Measurements from ENCODE around the gene TGFB1. TPM values are rescaled to one million over a fixed set of nuclear protein-coding genes. Genes with fewer than 3 reads are reported as not detected.
"Not testable (repeated sequence)": the region's sequence is repeated elsewhere in the genome, so short reads cannot be mapped to it uniquely, and the experiment has no call there.

Gene TGFB1
- total and polyA plus RNA-seq, 5 experiments from 2014 or later, result 30.5 to 85.6 (median 45.4) TPM

- peaks cover 0 to 4% (median under 1%) of the 10 kb centered on the region in 4 donors for H3K4me1 Mint-ChIP-seq
- peaks cover 4 to 60% (median 7%) of the 10 kb centered on the region in 3 donors for H3K36me3 Mint-ChIP-seq
- POLR2A ChIA-PET, result interaction anchor here (1.1 kb wide), 1 partner anchor 10 kb away, joined by 3 read pairs; no protein-coding TSS in a partner anchor
- ATAC-seq (no peak), DNase-seq (no peak)
- H3K9me3 Mint-ChIP-seq, result no peaks in the 10 kb centered on the region
- H3K27me3 Mint-ChIP-seq, result no peaks in the 10 kb centered on the region
- no peak overlapping the region for H3K4me3 Mint-ChIP-seq
- H3K27ac Mint-ChIP-seq, result peak overlapping the region in 2 of 10 donors; percentile 44 to 47
Observed at GRCh38 chr19:41386442-41386841, 32.7 kb upstream of the TGFB1 start.

GRCh38 chr19:41384351-41384750 is 30.6 kb upstream of the TGFB1 start:
- H3K4me3 Mint-ChIP-seq, result no peak overlapping the region
- no peaks in the 10 kb centered on the region for H3K9me3 Mint-ChIP-seq
- H3K4me1 Mint-ChIP-seq, result peaks cover 0 to 4% (median under 1%) of the 10 kb centered on the region in 4 donors
- H3K27ac Mint-ChIP-seq, result no peak overlapping the region
- ATAC-seq (no peak), DNase-seq (no peak)
- H3K36me3 Mint-ChIP-seq, result peaks cover 0 to 41% (median 4%) of the 10 kb centered on the region in 3 donors
- POLR2A ChIA-PET, result no interaction called here
- H3K27me3 Mint-ChIP-seq, result no peaks in the 10 kb centered on the region

GRCh38 chr19:41381536-41381935 is 27.8 kb upstream of the TGFB1 start:
- ATAC-seq, DNase-seq, POLR2A ChIA-PET, H3K27ac Mint-ChIP-seq, H3K27me3 Mint-ChIP-seq, H3K9me3 Mint-ChIP-seq, H3K4me3 Mint-ChIP-seq: not testable (repeated sequence)
- Mint-ChIP-seq H3K36me3 (peaks cover 0 to 20% (median 4%) of the 10 kb centered on the region in 3 donors), H3K4me1 (peaks cover 11 to 20% (median 19%) of the 10 kb centered on the region in 4 donors)

- Mint-ChIP-seq H3K4me3 (peak overlapping the region in 9 of 10 donors; percentile 3 to 90 (median 15)), H3K9me3 (no peaks in the 10 kb centered on the region), H3K27ac (peak overlapping the region in 9 of 10 donors; percentile 9 to 86 (median 78)), H3K4me1 (peaks cover 16 to 28% (median 25%) of the 10 kb centered on the region in 4 donors), H3K36me3 (peaks cover 0 to 5% (median 0%) of the 10 kb centered on the region in 3 donors), H3K27me3 (no peaks in the 10 kb centered on the region)
- peak in 8 of 10 donors; percentile 32 to 71 (median 53) for DNase-seq
- ATAC-seq, result peak; percentile 85 to 93
- POLR2A ChIA-PET, result interaction anchor here (0.7 to 3.6 kb wide), 7 partner anchors 10 to 568 kb away, joined by 3 to 11 read pairs (median 4); no protein-coding TSS in a partner anchor
Observed at GRCh38 chr19:41377977-41378709, 24.4 kb upstream of the TGFB1 start.

- peak overlapping the region; percentile 70 to 91 (median 88) for H3K27ac Mint-ChIP-seq
- H3K27me3 Mint-ChIP-seq, result no peaks in the 10 kb centered on the region
- peak overlapping the region; percentile 59 to 94 (median 87) for H3K4me3 Mint-ChIP-seq
- peaks cover 16 to 28% (median 26%) of the 10 kb centered on the region in 4 donors for H3K4me1 Mint-ChIP-seq
- DNase-seq, result no peak
- no peaks in the 10 kb centered on the region for H3K9me3 Mint-ChIP-seq
- peak; percentile 32 to 44 for ATAC-seq
- H3K36me3 Mint-ChIP-seq, result no peaks in the 10 kb centered on the region
- POLR2A ChIA-PET, result interaction anchor here (1.0 to 3.6 kb wide), 5 partner anchors 12 to 68 kb away, joined by 3 to 11 read pairs (median 4); partner anchors contain the start of genes B9D2 and CCDC97
Observed at GRCh38 chr19:41376998-41377365, 23.3 kb upstream of the TGFB1 start.

GRCh38 chr19:41376241-41376997 is 22.7 kb upstream of the TGFB1 start, which contains the start of gene TMEM91:
Gene TMEM91 (plus strand): TSS chr19:41376533. CDS start chr19:41378310, 1,777 bp downstream.
- Mint-ChIP-seq H3K4me1 (peaks cover 17 to 29% (median 28%) of the 10 kb centered on the region in 4 donors), H3K4me3 (peak within 1 kb of the TSS; percentile 59 to 94 (median 87)), H3K27ac (peak within 1 kb of the TSS; percentile 72 to 91 (median 88)), H3K27me3 (no peaks in the 10 kb centered on the region), H3K9me3 (no peaks in the 10 kb centered on the region), H3K36me3 (no peaks in the 10 kb centered on the region)
- POLR2A ChIA-PET, result interaction anchor here (0.6 to 3.6 kb wide), 5 partner anchors 13 to 67 kb away, joined by 3 to 11 read pairs (median 4); partner anchors contain the start of genes B9D2 and CCDC97
- peak in 2 of 10 donors; percentile 24 for DNase-seq
- ATAC-seq, result peak; percentile 18 to 55

GRCh38 chr19:41373993-41374392 is 20.3 kb upstream of the TGFB1 start:
- H3K9me3 Mint-ChIP-seq, result no peaks in the 10 kb centered on the region
- H3K27ac Mint-ChIP-seq, result no peak overlapping the region
- no peaks in the 10 kb centered on the region for H3K27me3 Mint-ChIP-seq
- H3K4me1 Mint-ChIP-seq, result peaks cover 19 to 31% (median 30%) of the 10 kb centered on the region in 4 donors
- H3K4me3 Mint-ChIP-seq, result no peak overlapping the region
- no peaks in the 10 kb centered on the region for H3K36me3 Mint-ChIP-seq
- ATAC-seq (no peak), DNase-seq (no peak)
- POLR2A ChIA-PET, result no interaction called here

GRCh38 chr19:41372501-41372900 is 18.8 kb upstream of the TGFB1 start:
- POLR2A ChIA-PET, result interaction anchor here (2.0 kb wide), 1 partner anchor 9 kb away, joined by 6 read pairs; the partner anchor contains the start of gene B9D2
- Mint-ChIP-seq H3K36me3 (no peaks in the 10 kb centered on the region), H3K4me3 (no peak overlapping the region), H3K27ac (peak overlapping the region in 1 of 10 donors; percentile 24), H3K9me3 (no peaks in the 10 kb centered on the region), H3K4me1 (peaks cover 15 to 26% (median 21%) of the 10 kb centered on the region in 4 donors), H3K27me3 (no peaks in the 10 kb centered on the region)
- ATAC-seq (no peak), DNase-seq (no peak)

- H3K27me3 Mint-ChIP-seq, result no peaks in the 10 kb centered on the region
- DNase-seq, result no peak
- no peaks in the 10 kb centered on the region for H3K9me3 Mint-ChIP-seq
- peaks cover 9 to 21% (median 13%) of the 10 kb centered on the region in 4 donors for H3K4me1 Mint-ChIP-seq
- POLR2A ChIA-PET, result interaction anchor here (2.0 kb wide), 1 partner anchor 8 kb away, joined by 6 read pairs; the partner anchor contains the start of gene B9D2
- H3K27ac Mint-ChIP-seq, result no peak overlapping the region
- ATAC-seq, result no peak
- H3K36me3 Mint-ChIP-seq, result no peaks in the 10 kb centered on the region
- H3K4me3 Mint-ChIP-seq, result no peak overlapping the region
Observed at GRCh38 chr19:41371541-41371940, 17.8 kb upstream of the TGFB1 start.

- not testable (repeated sequence) for DNase-seq, H3K9me3 Mint-ChIP-seq, H3K36me3 Mint-ChIP-seq, H3K27me3 Mint-ChIP-seq, ATAC-seq, H3K4me3 Mint-ChIP-seq, H3K27ac Mint-ChIP-seq
- peaks cover 10 to 24% (median 15%) of the 10 kb centered on the region in 4 donors for H3K4me1 Mint-ChIP-seq
- POLR2A ChIA-PET, result interaction anchor here (0.7 kb wide), 1 partner anchor 106 kb away, joined by 3 read pairs; no protein-coding TSS in a partner anchor
Observed at GRCh38 chr19:41371119-41371518, 17.4 kb upstream of the TGFB1 start.

GRCh38 chr19:41369769-41370168 is 16.0 kb upstream of the TGFB1 start:
- Mint-ChIP-seq H3K4me3 (no peak overlapping the region), H3K4me1 (peaks cover 9 to 27% (median 12%) of the 10 kb centered on the region in 4 donors), H3K27ac (no peak overlapping the region), H3K27me3 (no peaks in the 10 kb centered on the region), H3K9me3 (no peaks in the 10 kb centered on the region), H3K36me3 (no peaks in the 10 kb centered on the region)
- no peak for ATAC-seq
- POLR2A ChIA-PET, result interaction anchor here (0.6 to 0.7 kb wide), 3 partner anchors 18 to 982 kb away, joined by 3 to 4 read pairs (median 4); no protein-coding TSS in a partner anchor
- DNase-seq, result no peak

- POLR2A ChIA-PET, result no interaction called here
- no peak for DNase-seq
- Mint-ChIP-seq H3K36me3 (no peaks in the 10 kb centered on the region), H3K9me3 (no peaks in the 10 kb centered on the region), H3K27me3 (no peaks in the 10 kb centered on the region), H3K4me1 (peaks cover 9 to 42% (median 27%) of the 10 kb centered on the region in 4 donors), H3K27ac (no peak overlapping the region), H3K4me3 (peak overlapping the region in 1 of 10 donors; percentile 15)
- no peak for ATAC-seq
Observed at GRCh38 chr19:41367848-41368301, 14.2 kb upstream of the TGFB1 start.
